GM19463 (cell line): ENCODE results near the gene TUBB8.
"Not testable (repeated sequence)": the region's sequence is repeated elsewhere in the genome, so short reads cannot be mapped to it uniquely, and the experiment has no call there.

ENCODE experiments used
- ATAC-seq: cut with Tn5 transposase; IDR thresholded peaks from one replicate; pipeline ENCODE4 v1.9.1; 2021; ENCODE audit warnings: mild to moderate bottlenecking, moderate library complexity; ENCODE audit not compliant: unreplicated experiment

The TUBB8 gene

GRCh38 chr10:48996-49395 lies at the start of gene TUBB8:
TUBB8 (minus strand) TSS chr10:49296; CDS start chr10:49238, 58 bp downstream.
- ATAC-seq, result no peak

- no peak for ATAC-seq
These were observed 47.4 kb upstream of the TUBB8 start for GRCh38 chr10:96466-96865.

- no peak for ATAC-seq
These were observed 46.4 kb upstream of the TUBB8 start for GRCh38 chr10:95356-96115.

GRCh38 chr10:94613-95012 lies 45.5 kb upstream of the TUBB8 start:
- ATAC-seq, result no peak

- no peak for ATAC-seq
These were observed 43.8 kb upstream of the TUBB8 start for GRCh38 chr10:92846-93245.

- ATAC-seq, result no peak
These were observed 43.1 kb upstream of the TUBB8 start for GRCh38 chr10:92153-92552.

GRCh38 chr10:91313-91712 lies 42.2 kb upstream of the TUBB8 start:
- ATAC-seq, result no peak

GRCh38 chr10:90161-90560 lies 41.1 kb upstream of the TUBB8 start:
- ATAC-seq, result no peak

GRCh38 chr10:89248-89647 lies 40.2 kb upstream of the TUBB8 start:
- no peak for ATAC-seq

- no peak for ATAC-seq
These were observed 39.2 kb upstream of the TUBB8 start for GRCh38 chr10:88253-88652.

GRCh38 chr10:87177-88080 lies 38.3 kb upstream of the TUBB8 start:
- ATAC-seq, result no peak

- ATAC-seq, result no peak
These were observed 36.9 kb upstream of the TUBB8 start for GRCh38 chr10:86031-86430.

- ATAC-seq, result no peak
These were observed 35.9 kb upstream of the TUBB8 start for GRCh38 chr10:85044-85443.

- no peak for ATAC-seq
These were observed 34.9 kb upstream of the TUBB8 start for GRCh38 chr10:83930-84530.

GRCh38 chr10:80477-81105 lies 31.5 kb upstream of the TUBB8 start:
- no peak for ATAC-seq

GRCh38 chr10:79532-80215 lies 30.6 kb upstream of the TUBB8 start:
- ATAC-seq, result no peak

- no peak for ATAC-seq
These were observed 29.5 kb upstream of the TUBB8 start for GRCh38 chr10:78556-78955.

- not testable (repeated sequence) for ATAC-seq
These were observed 25.1 kb upstream of the TUBB8 start for GRCh38 chr10:74266-74621.

GRCh38 chr10:73543-74265 lies 24.6 kb upstream of the TUBB8 start:
- not testable (repeated sequence) for ATAC-seq

- ATAC-seq, result not testable (repeated sequence)
These were observed 19.1 kb upstream of the TUBB8 start for GRCh38 chr10:68156-68555.
